Transverse colon (tissue), 4 donors: ENCODE measurements around the gene SFXN4. TPM values are rescaled to one million over a fixed set of nuclear protein-coding genes. Genes with fewer than 3 reads are reported as not detected.

Source experiments
- DNase-seq: peaks from one replicate; pipeline ENCODE4 v3.0.0-alpha.2; 2019
- H3K27ac ChIP-seq, 4 donors: fragments of 200-600 bp; sonication (generic); 2 replicates each; pipeline ENCODE4 v1.5.1; 2016 to 2018; ENCODE audit warnings: inconsistent platforms in 4 of 4
- H3K27me3 ChIP-seq: fragments of 200-600 bp; sonication (generic); 2 replicates; pipeline ENCODE4 v1.5.1; 2017; ENCODE audit warnings: inconsistent platforms
- H3K36me3 ChIP-seq, 4 donors: fragments of 200-600 bp; sonication (generic); 2 replicates each; pipeline ENCODE4 v1.5.1; 2017 to 2019; ENCODE audit warnings: inconsistent platforms in 4 of 4
- H3K4me1 ChIP-seq, 4 donors: fragments of 200-600 bp; sonication (generic); 2 replicates each; pipeline ENCODE4 v1.5.1; 2017 to 2020; ENCODE audit warnings: inconsistent platforms in 4 of 4
- H3K4me3 ChIP-seq, 4 donors: fragments of 200-600 bp; sonication (generic); 1 replicate in 1 of 4; 2 replicates in 3 of 4; pipeline versions ENCODE4 v1.5.1 to v1.6.1; 2017 to 2019; ENCODE audit warnings: inconsistent platforms in 4 of 4
- H3K9me3 ChIP-seq, 2 donors: fragments of 200-600 bp; sonication (generic); 2 replicates each; pipeline ENCODE4 v1.5.1; 2017 to 2019; ENCODE audit warnings: inconsistent platforms in 2 of 2
- EP300 ChIP-seq: sonication (generic); formaldehyde crosslinking; IDR thresholded peaks from one replicate; pipeline ENCODE4 v1.6.1; 2017; ENCODE audit warnings: antibody characterized with exemption, low read depth
- POLR2A ChIP-seq: fragments of 450-650 bp; IDR thresholded peaks from one replicate; pipeline ENCODE4 v1.6.1; 2016; ENCODE audit warnings: antibody characterized with exemption, mild to moderate bottlenecking, moderate library complexity
- POLR2AphosphoS5 ChIP-seq, 3 donors: sonication (generic); formaldehyde crosslinking; IDR thresholded peaks; one replicate each; pipeline ENCODE4 v1.6.1; 2016; ENCODE audit warnings: antibody characterized with exemption in 3 of 3
- WGBS, 2 donors: methylation state at CpG; one replicate each; pipeline ENCODE4 v1.1.5; 2018; ENCODE audit warnings: low coverage in 1 of 2; 5-methylcytosine and 5-hydroxymethylcytosine counted together
- in situ Hi-C, 4 donors: fragments of 200-750 bp; cut with MboI; loops; one replicate each; pipeline versions ENCODE4 v1.15.0 to v1.15.1; 2017; ENCODE audit warnings: low sequenced_read_pairs in 3 of 4, low pct_ligation_motif_present in 1 of 4, low pct_unique_long_range_greater_than_20kb in 1 of 4
- intact Hi-C: fragments of 100-400 bp; cut with DNase I; formaldehyde crosslinking; loops from one replicate; pipeline ENCODE4 v1.15.1; 2023; ENCODE audit warnings: low total_unique reads
- total RNA-seq, 4 donors: library from RNA; depleted of rRNA; stranded (reverse); fragments of >200 nt; gene quantifications; one replicate each; pipeline ENCODE4 v1.1.0, GENCODE V29; 2016
- TF ChIP-seq, protein P1 (sequence below), 5 experiments: fragments of 200-600 bp in 3 of 5; fragments of 450-650 bp in 2 of 5; sonication (generic) in 3 of 5; IDR thresholded peaks; 1 replicate in 2 of 5; 2 replicates in 3 of 5; pipeline ENCODE4 v1.5.1; 2016 to 2017; ENCODE audit warnings: antibody characterized with exemption in 5 of 5, inconsistent platforms in 3 of 5, mild to moderate bottlenecking in 2 of 5, moderate library complexity in 1 of 5

The SFXN4 gene
- total RNA-seq, 4 donors from 2014 or later: 15.0 to 61.3 (median 27.7) TPM

DNA sequence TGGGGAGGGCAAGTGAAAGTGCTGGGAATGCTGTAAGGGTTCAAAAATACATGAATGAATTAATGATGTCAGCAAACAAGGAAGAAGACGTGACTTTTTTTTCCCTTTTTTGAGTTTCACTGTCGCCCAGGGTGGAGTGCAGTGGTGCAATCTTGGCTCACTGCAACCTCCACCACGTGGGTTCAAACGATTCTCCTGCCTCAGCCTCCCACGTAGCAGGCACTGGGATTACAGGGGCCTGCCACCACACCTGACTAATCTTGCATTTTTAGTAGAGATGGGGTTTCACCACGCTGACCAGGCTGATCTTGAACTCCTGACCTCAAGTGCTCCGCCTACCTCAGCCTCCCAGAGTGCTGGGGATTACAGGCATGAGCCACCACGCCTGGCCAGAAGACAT lies 31.6 kb downstream of the SFXN4 start:
- no peak overlapping the region for H3K4me3 ChIP-seq
- DNase-seq: no peak
- TF ChIP-seq POLR2AphosphoS5 (IDR thresholded peaks at IDR 0.05): no peak
- no peak for TF ChIP-seq EP300
- no peak for TF ChIP-seq POLR2A
- TF ChIP-seq, protein P1, sequence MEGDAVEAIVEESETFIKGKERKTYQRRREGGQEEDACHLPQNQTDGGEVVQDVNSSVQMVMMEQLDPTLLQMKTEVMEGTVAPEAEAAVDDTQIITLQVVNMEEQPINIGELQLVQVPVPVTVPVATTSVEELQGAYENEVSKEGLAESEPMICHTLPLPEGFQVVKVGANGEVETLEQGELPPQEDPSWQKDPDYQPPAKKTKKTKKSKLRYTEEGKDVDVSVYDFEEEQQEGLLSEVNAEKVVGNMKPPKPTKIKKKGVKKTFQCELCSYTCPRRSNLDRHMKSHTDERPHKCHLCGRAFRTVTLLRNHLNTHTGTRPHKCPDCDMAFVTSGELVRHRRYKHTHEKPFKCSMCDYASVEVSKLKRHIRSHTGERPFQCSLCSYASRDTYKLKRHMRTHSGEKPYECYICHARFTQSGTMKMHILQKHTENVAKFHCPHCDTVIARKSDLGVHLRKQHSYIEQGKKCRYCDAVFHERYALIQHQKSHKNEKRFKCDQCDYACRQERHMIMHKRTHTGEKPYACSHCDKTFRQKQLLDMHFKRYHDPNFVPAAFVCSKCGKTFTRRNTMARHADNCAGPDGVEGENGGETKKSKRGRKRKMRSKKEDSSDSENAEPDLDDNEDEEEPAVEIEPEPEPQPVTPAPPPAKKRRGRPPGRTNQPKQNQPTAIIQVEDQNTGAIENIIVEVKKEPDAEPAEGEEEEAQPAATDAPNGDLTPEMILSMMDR (IDR thresholded peaks at IDR 0.05): no peak
- H3K9me3 ChIP-seq: no peaks in the 10 kb centered on the region
- no peak overlapping the region for H3K27ac ChIP-seq
- H3K4me1 ChIP-seq: peaks cover 0 to 5% (median 1%) of the 10 kb centered on the region in 4 donors
- H3K36me3 ChIP-seq: peaks cover 0 to 27% (median 0%) of the 10 kb centered on the region in 4 donors
- no peaks in the 10 kb centered on the region for H3K27me3 ChIP-seq
- in situ Hi-C loops: loop anchor here in 1 of 4 donors (25.0 kb wide), 1 partner anchor 97 kb away; the partner anchor contains the start of gene NANOS1
- WGBS, 2 donors: 79 to 83% methylated on average over 2 to 8 of the region's 8 CpGs
- intact Hi-C loops: no loop called here

- Histone ChIP-seq H3K4me3 (no peak overlapping the region), H3K4me1 (peaks cover 0 to 5% (median 1%) of the 10 kb centered on the region in 4 donors), H3K27ac (peak overlapping the region in 2 of 4 donors; percentile 45 to 54), H3K27me3 (no peaks in the 10 kb centered on the region), H3K9me3 (no peaks in the 10 kb centered on the region), H3K36me3 (peaks cover 0 to 35% (median 4%) of the 10 kb centered on the region in 4 donors)
- DNase-seq: no peak
- intact Hi-C loops: no loop called here
- 80 to 88% methylated on average over 2 to 14 of the region's 14 CpGs for WGBS, 2 donors
- no peak for TF ChIP-seq POLR2A
- TF ChIP-seq POLR2AphosphoS5 (IDR thresholded peaks at IDR 0.05): no peak
- in situ Hi-C loops: loop anchor here in 1 of 4 donors (25.0 kb wide), 1 partner anchor 95 kb away; the partner anchor contains the start of gene NANOS1
Observed at GRCh38 chr10:119132521-119133345, 32.8 kb downstream of the SFXN4 start.

- no peak for DNase-seq
- in situ Hi-C loops: loop anchor here in 1 of 4 donors (25.0 kb wide), 1 partner anchor 94 kb away; the partner anchor contains the start of gene NANOS1
- TF ChIP-seq, protein P1 (IDR thresholded peaks at IDR 0.05): no peak
- TF ChIP-seq POLR2AphosphoS5 (IDR thresholded peaks at IDR 0.05): peak in 1 of 3 donors; percentile 13
- no peaks in the 10 kb centered on the region for H3K9me3 ChIP-seq
- 45 to 50% methylated on average over 9 to 10 of the region's 10 CpGs for WGBS, 2 donors
- H3K4me3 ChIP-seq: peak overlapping the region in 2 of 4 donors; percentile 6 to 31
- H3K4me1 ChIP-seq: peaks cover 0 to 5% (median 1%) of the 10 kb centered on the region in 4 donors
- H3K36me3 ChIP-seq: peaks cover 0 to 37% (median 4%) of the 10 kb centered on the region in 4 donors
- no peaks in the 10 kb centered on the region for H3K27me3 ChIP-seq
- H3K27ac ChIP-seq: peak overlapping the region; percentile 45 to 65 (median 60)
- intact Hi-C loops: no loop called here
Observed at GRCh38 chr10:119131512-119132240, 33.8 kb downstream of the SFXN4 start.

DNA sequence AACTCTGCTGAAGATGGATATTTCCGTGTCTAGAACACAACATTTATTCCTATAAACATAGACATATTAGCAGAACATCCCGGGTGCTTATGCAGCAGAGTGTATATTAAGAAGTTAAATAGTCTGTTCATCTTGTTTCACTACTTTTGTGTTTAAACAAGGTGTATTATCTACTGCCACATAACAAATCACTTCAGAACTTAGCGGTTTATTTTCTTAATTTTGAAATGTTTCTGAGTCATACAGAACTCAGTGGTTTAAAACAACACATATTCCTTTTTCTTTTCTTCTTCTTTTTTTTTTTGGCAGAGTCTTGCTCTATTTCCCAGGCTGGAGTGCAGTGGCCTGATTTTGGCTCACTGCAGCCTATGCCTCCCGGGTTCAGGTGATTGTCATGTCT lies 35.8 kb downstream of the SFXN4 start:
- H3K4me3 ChIP-seq: no peak overlapping the region
- H3K4me1 ChIP-seq: peaks cover 0 to 5% (median 1%) of the 10 kb centered on the region in 4 donors
- TF ChIP-seq EP300 (no peak), POLR2AphosphoS5 (IDR thresholded peaks at IDR 0.05) (no peak), POLR2A (no peak)
- TF ChIP-seq, protein P1 (IDR thresholded peaks at IDR 0.05): no peak
- 77 to 85% methylated on average over 3 to 4 of the region's 4 CpGs for WGBS, 2 donors
- H3K27me3 ChIP-seq: no peaks in the 10 kb centered on the region
- H3K36me3 ChIP-seq: peaks cover 0 to 51% (median 10%) of the 10 kb centered on the region in 4 donors
- in situ Hi-C loops (loop anchor here in 1 of 4 donors (25.0 kb wide), 1 partner anchor 92 kb away; the partner anchor contains the start of gene NANOS1), intact Hi-C loops (no loop called here)
- H3K9me3 ChIP-seq: no peaks in the 10 kb centered on the region
- DNase-seq: no peak
- H3K27ac ChIP-seq: no peak overlapping the region
